Stimulated activated effector memory CD8-positive, alpha-beta T cell treated with anti-CD3 and anti-CD28 coated beads, Interleukin-12 subunit alpha, Interleukin-12 subunit beta, amount 100 ng/mL, for 72 hours (primary cell): Measurements from ENCODE around the gene PITX2.
A peak's percentile ranks its signal among the peaks of the same experiment; 100 is the strongest.

Experiments
- ATAC-seq: fragments of 150-1000 bp; cut with Tn5 transposase; 2 replicates; pipeline ENCODE4 v1.10.0; 2021
- DNase-seq, 2 donors: peaks; one replicate each; pipeline ENCODE4 v3.0.0; 2021 to 2022; ENCODE audit warnings: low spot score in 2 of 2
- H3K27ac Mint-ChIP-seq: one replicate; pipeline ENCODE4 v1.8.0; 2022; ENCODE audit warnings: mild to moderate bottlenecking, mixed read lengths
- H3K36me3 Mint-ChIP-seq: one replicate; pipeline ENCODE4 v1.8.0; 2022; ENCODE audit warnings: mild to moderate bottlenecking, mixed read lengths
- H3K4me1 Mint-ChIP-seq: one replicate; pipeline ENCODE4 v1.8.0; 2022; ENCODE audit warnings: mixed read lengths
- H3K4me3 Mint-ChIP-seq: one replicate; pipeline ENCODE4 v1.8.0; 2022; ENCODE audit warnings: mild to moderate bottlenecking, mixed read lengths
- H3K9me3 Mint-ChIP-seq: one replicate; pipeline ENCODE4 v1.8.0; 2022; ENCODE audit warnings: mixed read lengths

PITX2 gene

DNA sequence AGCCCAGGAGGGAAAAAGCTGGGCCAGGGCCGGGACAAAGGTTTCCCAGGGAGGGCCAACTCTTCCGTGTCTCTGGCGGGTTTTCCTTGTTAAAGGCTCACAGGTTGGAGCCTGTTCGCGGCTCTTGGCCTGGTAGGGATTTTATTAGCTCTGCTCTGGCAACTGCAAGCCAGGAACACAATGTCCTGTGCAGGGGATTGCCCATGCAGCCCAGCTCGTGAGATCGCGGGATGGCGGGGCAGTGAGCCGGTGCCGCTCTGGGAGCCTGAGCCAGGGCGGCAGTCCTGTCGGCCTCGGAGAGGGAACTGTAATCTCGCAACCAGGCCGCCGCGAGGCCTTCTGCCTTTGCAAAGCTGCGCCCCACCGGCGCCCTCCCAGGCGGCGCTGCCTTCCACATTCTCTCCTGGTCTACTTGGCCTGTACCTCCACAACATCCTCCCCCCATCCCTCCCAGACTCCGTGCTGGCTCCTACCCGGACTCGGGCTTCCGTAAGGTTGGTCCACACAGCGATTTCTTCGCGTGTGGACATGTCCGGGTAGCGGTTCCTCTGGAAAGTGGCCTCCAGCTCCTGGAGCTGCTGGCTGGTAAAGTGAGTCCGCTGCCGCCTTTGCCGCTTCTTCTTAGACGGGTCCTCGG lies 2.1 kb downstream of the PITX2 start:
- Mint-ChIP-seq H3K27ac (no peak overlapping the region), H3K36me3 (no peaks in the 10 kb centered on the region), H3K4me1 (peaks cover 44% of the 10 kb centered on the region), H3K9me3 (no peaks in the 10 kb centered on the region), H3K4me3 (peak overlapping the region; percentile 58)
- ATAC-seq (peak; percentile 26), DNase-seq (no peak)

DNA sequence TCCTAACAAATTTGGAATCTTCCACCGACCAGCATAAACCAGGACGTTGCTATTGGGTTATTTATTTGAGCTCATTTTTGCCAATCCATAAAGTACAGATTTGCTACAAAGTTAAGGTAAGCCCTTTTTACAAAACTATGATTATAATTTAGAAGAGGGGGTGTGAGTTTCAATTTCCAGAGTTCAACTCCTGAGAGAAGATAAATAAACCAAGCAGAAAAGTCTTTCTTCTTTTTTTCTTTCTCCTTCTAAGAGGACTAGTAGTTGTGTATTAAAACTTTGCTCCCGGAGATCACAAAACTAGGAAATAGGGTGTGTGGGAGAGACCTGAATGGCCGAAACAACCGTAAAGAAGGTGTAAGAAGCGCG lies 2.6 kb downstream of the PITX2 start:
- H3K4me1 Mint-ChIP-seq, result peaks cover 44% of the 10 kb centered on the region
- H3K4me3 Mint-ChIP-seq, result no peak overlapping the region
- no peaks in the 10 kb centered on the region for H3K9me3 Mint-ChIP-seq
- H3K27ac Mint-ChIP-seq, result no peak overlapping the region
- no peaks in the 10 kb centered on the region for H3K36me3 Mint-ChIP-seq
- ATAC-seq (no peak), DNase-seq (no peak)

DNA sequence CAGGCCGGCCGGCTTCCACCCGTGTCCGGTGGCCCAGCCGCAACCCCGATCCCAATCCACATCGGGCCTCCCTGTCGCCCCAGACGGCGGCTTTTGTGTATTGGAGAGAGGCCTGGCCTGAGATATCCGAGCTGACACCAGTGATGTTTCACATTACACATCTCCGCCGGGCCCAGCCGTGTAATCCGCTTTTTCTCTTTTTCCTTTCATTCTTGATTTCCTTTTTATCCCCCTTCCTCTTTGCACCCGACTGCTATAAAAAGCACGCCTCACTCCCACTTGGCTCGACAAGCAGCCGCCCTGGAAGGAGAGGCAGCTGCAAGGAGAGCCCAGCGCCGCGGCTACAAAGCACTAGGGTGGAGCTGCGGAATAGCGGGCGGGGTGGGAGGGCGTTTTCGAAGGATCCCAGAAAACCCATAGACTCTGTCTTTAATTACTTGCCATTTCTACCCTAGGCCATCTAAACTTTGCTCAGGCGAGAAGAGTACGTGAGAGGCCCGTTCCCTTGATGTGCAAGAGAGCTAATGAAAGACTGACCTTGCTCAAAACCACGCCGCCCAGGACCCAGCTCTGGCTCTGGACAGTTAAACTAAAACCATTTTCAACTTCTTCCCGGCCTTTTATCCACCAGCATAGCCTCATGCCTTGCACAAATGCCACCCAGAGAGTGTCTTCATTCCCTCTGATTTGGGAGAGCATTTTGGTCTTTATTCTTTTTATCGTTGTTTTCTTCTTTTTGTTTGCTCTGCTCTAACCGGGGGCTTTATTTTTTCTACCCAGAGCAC lies 3.2 kb downstream of the PITX2 start:
- no peak overlapping the region for H3K27ac Mint-ChIP-seq

DNA sequence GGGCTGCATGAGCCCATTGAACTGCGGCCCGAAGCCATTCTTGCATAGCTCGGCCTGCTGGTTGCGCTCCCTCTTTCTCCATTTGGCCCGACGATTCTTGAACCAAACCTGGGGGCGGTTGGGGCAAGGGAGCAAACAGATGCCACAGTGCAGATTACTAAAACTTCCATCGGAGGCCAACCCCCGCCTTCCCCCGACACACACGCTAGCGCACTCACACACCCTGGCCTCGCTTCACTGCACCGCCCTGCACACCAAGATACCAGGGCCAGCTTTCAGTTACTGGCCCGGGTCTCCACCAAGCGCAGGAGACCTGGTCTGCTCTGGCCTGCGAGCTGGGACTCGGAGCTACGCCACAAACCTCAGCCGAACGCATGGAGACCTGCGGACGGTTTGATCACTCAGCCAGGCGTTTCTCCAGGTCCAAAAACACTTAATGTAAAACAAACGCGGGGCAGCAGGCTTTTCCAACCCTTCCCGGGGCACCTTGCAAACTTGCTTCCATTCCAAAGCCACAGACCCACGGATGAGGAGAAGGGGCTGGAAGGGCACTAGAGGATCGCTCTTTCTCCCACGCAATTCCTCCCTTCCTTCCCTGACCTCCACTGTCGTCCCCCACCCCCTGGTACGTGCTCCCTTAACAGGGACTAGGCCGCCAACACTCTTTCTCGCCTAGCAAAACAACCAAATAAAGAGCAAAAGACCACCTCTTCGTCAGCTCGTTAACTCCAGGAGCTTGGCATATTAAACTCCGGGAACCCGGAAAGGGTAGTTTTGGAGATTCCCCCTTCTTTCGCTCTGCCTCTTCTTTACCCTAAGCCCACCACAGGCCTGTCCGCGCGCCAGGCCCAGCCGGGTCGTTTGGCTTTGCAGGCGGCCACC lies 4.1 kb downstream of the PITX2 start:
- no peak for DNase-seq
- H3K27ac Mint-ChIP-seq, result no peak overlapping the region
- H3K9me3 Mint-ChIP-seq, result no peaks in the 10 kb centered on the region
- H3K4me1 Mint-ChIP-seq, result peaks cover 44% of the 10 kb centered on the region
- no peak overlapping the region for H3K4me3 Mint-ChIP-seq
- H3K36me3 Mint-ChIP-seq, result no peaks in the 10 kb centered on the region
- no peak for ATAC-seq

More for the DNA sequence above, 3.2 kb downstream of the PITX2 start:
- H3K36me3 Mint-ChIP-seq, result no peaks in the 10 kb centered on the region
- no peak for DNase-seq
- no peaks in the 10 kb centered on the region for H3K9me3 Mint-ChIP-seq
- no peak overlapping the region for H3K4me3 Mint-ChIP-seq
- peaks cover 44% of the 10 kb centered on the region for H3K4me1 Mint-ChIP-seq
- no peak for ATAC-seq

DNA sequence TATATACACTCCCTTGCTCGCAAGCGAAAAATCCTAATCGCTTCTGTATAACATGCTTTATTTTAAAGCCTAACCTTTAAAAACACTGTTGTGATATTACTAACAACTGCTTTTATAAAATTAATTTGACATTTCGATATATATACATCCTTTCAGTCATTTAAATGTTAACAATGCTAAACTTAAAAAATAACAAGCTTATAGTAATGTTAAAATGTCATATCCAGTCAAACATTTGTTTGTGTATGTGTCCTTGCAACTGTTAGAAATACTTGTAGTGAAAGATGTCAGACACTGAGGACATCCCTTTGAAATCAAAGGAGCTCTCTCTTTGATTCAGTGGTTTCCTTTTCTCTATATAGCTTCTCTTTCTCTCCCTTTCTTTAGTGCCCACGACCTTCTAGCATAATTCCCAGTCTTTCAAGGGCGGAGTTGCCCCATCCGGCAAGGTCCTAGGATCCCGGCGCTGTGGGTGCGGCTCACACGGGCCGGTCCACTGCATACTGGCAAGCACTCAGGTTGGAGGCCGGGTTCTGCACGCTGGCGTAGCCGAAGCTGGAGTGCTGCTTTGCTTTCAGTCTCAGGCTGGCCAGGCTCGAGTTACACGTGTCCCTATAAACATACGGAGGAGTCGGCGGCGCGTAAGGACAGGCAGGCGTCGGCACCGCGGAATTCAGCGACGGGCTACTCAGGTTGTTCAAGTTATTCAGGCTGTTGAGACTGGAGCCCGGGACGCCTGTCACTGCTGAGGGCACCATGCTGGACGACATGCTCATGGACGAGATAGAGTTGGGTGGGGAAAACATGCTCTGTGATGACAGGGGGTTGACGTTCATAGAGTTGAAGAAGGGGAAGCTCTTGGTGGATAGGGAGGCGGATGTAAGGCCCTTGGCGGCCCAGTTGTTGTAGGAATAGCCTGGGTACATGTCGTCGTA lies 5.0 kb downstream of the PITX2 start:
- ATAC-seq (no peak), DNase-seq (no peak)
- Mint-ChIP-seq H3K4me1 (peaks cover 39% of the 10 kb centered on the region), H3K9me3 (no peaks in the 10 kb centered on the region), H3K36me3 (no peaks in the 10 kb centered on the region), H3K27ac (no peak overlapping the region), H3K4me3 (no peak overlapping the region)

DNA sequence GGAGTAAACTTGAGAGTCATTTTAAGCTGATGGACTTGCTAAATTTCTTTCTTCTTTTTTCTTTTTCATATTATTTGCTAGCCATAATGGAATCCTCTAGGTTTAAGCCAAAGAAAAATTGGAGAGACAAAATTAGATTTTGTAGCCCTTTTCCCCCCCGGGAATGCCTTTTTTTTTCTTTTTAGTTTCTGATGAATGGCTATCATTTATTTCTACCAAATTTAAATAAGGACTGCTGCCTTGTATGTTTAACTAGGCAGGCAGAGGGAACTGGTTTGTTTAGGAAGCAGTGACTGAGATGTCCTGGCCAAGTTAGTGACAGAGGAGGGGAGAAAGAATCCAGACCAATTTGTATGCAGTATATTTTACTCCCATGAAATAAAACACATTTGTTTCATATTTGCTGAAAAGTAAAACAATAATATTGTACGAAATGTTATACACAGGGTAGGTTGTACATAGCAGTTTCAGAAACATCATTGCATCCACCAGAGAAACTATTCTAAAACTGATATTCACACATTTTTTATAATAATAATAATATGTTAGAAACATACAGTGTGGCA lies 5.7 kb downstream of the PITX2 start:
- DNase-seq (peak in 1 of 2 donors; percentile 18), ATAC-seq (no peak)
- Mint-ChIP-seq H3K9me3 (no peaks in the 10 kb centered on the region), H3K4me3 (no peak overlapping the region), H3K4me1 (peaks cover 36% of the 10 kb centered on the region), H3K36me3 (no peaks in the 10 kb centered on the region), H3K27ac (no peak overlapping the region)

DNA sequence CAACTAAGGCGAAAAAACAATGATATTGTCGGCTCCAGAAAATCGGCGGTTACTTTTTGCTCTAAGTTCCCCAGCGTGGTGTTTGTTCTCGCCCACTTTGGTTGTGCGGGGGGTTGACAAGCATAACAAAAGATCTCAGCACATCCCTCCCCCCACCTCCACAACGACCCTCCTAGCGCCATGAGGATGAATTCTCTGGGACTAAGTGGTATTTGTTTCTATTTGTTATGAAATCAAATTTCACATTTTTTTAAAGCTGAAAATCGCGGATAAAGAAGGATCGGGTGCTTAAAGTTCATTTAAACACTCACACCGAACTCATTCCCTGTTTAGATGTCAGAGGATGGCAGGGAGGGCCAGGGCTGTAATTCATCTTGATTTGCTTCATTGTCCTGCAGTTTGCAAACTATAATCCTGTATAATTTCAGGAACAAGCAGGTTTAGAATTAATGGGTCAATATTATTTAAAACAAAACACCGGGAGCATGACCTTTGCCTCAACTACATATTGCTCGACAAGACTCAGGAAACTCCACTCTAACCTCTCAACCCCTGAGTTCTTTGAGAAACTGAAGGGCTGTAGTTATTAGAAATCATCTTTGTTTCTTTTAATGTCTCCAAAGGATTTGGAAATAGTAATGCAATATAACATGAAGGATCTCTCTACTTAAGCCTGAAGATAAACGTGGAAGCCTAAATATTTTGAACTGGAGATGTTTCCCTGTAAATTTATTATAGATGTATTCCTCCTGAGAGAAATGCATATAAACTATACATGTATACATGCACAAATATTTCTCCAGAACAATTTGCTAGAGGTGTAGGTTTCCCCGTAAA lies 6.4 kb downstream of the PITX2 start:
- no peaks in the 10 kb centered on the region for H3K36me3 Mint-ChIP-seq
- no peaks in the 10 kb centered on the region for H3K9me3 Mint-ChIP-seq
- DNase-seq (no peak), ATAC-seq (no peak)
- H3K4me1 Mint-ChIP-seq, result peaks cover 29% of the 10 kb centered on the region
- H3K4me3 Mint-ChIP-seq, result no peak overlapping the region
- no peak overlapping the region for H3K27ac Mint-ChIP-seq

DNA sequence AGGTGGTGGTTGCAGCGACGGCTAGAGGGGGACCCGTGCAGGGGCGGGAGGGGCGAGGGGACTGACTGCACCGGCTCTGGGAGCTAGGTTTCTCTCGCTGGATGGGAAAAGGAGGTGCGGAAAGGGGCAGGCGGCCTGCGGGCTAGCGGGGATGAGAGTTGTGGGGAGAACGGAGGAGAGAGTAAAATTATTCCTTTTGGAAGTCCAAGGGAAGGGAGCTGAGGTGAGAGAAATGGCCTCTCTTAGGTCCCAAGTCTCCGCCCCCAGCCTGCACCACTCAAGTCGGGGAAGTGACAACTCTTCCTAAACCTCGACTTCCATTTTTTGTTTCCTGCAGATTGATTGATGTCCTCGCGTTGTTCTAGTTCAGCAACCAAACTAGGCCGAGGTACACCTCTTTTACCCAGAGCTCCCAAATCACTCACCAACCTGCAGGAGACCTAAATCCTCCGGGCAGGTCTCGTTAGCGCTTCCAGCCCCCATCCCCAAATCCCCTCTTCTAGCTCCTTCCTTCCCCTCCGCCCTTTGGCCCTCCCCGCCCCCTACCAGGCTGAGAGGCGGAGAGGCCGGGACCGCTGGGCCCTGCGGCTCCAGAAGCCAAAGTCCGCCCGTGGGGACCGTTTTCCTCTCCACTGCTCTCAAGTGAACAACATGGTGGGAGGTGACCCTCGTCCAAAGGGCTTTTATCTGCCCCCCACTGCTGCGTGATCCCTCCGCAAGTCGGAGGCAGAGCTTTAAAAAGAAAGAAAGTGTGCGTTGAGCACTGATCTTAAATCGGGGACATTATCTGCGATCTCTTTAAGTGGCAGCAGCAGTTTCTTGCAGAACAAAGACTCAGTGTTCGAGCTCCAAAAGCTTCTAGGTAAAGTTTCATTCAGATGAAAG lies 7.3 kb downstream of the PITX2 start:
- DNase-seq, result no peak
- ATAC-seq, result no peak

DNA sequence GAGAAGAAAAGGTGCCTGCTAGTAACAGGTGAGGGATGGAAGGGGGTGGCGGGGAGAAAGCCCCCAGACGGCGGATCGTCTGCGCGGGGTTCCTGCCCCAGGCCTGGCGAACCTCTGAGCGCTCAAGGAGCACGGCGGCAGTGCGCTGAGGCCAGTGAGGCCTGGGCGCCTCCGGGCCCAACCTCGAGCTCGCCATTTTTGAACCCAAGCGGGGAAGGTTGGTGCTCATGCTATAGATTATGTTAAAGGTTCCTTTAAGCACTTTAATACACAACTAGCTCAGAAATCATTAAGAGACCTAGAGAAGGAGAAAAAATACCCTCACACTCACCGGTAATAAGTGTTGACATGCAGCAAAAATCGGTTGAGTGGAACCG lies 7.9 kb downstream of the PITX2 start:
- Mint-ChIP-seq H3K27ac (no peak overlapping the region), H3K4me3 (no peak overlapping the region)
- ATAC-seq, result no peak

More for the DNA sequence above, 7.3 kb downstream of the PITX2 start:
- H3K27ac Mint-ChIP-seq, result no peak overlapping the region
- H3K4me1 Mint-ChIP-seq, result peaks cover 21% of the 10 kb centered on the region
- no peaks in the 10 kb centered on the region for H3K36me3 Mint-ChIP-seq
- H3K4me3 Mint-ChIP-seq, result no peak overlapping the region
- no peaks in the 10 kb centered on the region for H3K9me3 Mint-ChIP-seq

DNA sequence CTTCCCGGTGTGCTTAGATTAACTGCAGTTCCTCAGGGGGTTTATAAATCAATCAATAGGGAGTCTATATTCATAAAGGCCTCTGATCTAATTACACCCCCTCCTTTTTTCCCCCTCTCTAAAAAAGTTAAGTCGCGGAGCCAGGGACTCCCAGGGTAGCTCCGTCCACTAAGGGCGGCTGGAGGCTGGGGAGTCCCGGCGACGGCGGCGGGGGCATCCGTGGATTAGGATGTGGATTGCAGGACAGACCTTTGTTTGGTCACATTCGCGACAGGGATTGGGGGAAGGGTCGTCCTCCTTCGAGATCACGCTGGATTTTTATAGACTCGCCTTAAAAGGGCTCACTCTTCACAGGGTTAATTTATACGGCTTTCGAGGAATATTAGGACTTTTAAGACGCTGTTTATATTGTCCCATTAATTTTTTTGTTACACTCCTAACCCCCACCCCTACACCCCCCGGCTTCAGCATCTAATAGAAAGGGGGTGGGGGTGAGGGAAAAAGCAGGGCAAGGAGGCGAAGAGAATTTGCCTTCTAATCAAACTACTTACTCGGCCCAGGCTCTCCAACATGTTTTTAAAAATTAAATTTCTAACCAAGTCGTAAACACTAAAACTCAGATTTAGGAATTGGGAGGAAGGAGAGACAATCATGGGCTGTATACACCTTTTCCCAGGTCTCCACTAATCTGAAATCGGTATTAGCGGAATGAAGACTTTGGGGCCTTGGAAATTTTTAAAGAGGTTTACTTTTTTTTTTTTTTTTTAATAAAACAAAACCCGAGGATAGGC lies 8.5 kb downstream of the PITX2 start:
- no peak for ATAC-seq
- no peak overlapping the region for H3K4me3 Mint-ChIP-seq
- no peak overlapping the region for H3K27ac Mint-ChIP-seq
- H3K9me3 Mint-ChIP-seq, result no peaks in the 10 kb centered on the region
- no peak for DNase-seq
- peaks cover 16% of the 10 kb centered on the region for H3K4me1 Mint-ChIP-seq
- H3K36me3 Mint-ChIP-seq, result no peaks in the 10 kb centered on the region

More for the DNA sequence above, 7.9 kb downstream of the PITX2 start:
- DNase-seq, result no peak
- H3K9me3 Mint-ChIP-seq, result no peaks in the 10 kb centered on the region
- no peaks in the 10 kb centered on the region for H3K36me3 Mint-ChIP-seq
- H3K4me1 Mint-ChIP-seq, result peaks cover 21% of the 10 kb centered on the region

DNA sequence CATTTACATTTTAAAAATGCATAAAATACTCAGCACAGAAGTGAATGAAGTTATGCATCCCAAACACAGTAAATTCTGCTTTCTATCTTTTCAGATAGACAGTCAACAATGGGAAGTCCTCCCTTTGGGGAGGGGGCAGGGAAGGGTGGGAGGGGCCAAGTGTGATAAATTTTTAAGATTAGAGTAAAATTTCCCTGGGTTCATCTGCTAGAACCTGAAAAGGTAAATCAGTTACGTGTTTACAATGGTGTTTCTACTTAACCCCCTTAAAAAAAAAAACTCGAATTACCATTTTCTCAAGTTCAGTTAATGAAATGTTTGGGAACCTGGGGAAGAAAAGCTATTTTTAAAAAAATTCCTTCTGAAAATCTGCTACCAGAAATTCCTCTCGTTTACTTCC lies 9.1 kb downstream of the PITX2 start:
- H3K27ac Mint-ChIP-seq, result no peak overlapping the region
- ATAC-seq (no peak), DNase-seq (no peak)
- H3K4me3 Mint-ChIP-seq, result no peak overlapping the region
- peaks cover 10% of the 10 kb centered on the region for H3K4me1 Mint-ChIP-seq
- H3K36me3 Mint-ChIP-seq, result no peaks in the 10 kb centered on the region
- no peaks in the 10 kb centered on the region for H3K9me3 Mint-ChIP-seq

DNA sequence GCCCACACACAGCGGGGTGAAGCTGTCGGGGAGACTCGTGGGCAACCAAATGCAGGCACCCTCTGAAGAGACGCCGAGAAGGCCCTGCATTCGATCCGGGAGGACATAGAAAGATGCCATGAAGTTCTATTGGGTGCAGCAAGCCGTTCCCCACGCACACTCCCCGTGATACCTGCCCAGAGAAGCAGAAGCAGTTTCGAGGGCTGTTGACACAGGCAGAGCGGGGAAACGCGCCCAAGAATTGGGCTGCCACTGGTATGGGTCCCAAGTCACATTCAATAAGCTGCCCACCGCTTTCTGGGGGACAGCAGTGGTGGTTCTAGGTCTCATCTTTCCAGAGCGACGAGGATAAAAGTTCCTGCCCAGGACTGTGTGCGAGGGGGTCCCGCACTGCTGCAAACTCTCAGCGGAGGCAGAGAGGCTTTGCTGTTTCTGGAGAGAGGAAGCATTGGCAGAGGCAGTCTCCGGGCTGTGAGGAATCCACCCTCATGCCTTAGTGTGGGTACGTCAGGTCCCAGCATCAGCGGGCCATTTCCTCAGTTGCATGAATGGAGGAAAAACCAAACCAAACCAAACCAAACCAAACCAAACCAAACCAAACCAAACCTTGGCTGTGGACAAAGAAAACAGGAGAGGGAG lies 10.1 kb downstream of the PITX2 start:
- no peak for ATAC-seq
- no peak overlapping the region for H3K4me3 Mint-ChIP-seq
- no peaks in the 10 kb centered on the region for H3K36me3 Mint-ChIP-seq
- H3K9me3 Mint-ChIP-seq, result no peaks in the 10 kb centered on the region
- no peak for DNase-seq
- no peak overlapping the region for H3K27ac Mint-ChIP-seq
- H3K4me1 Mint-ChIP-seq, result peaks cover under 1% of the 10 kb centered on the region
